ENCODE data around the gene BTD. TPM values are rescaled to one million over a fixed set of nuclear protein-coding genes. Genes with fewer than 3 reads are reported as not detected.

Gene BTD
- polyA plus RNA-seq, 1 donor (not counting 4 experiments of a cell fraction or from before 2014, with no cell fraction given), result 12.0 TPM

DNA sequence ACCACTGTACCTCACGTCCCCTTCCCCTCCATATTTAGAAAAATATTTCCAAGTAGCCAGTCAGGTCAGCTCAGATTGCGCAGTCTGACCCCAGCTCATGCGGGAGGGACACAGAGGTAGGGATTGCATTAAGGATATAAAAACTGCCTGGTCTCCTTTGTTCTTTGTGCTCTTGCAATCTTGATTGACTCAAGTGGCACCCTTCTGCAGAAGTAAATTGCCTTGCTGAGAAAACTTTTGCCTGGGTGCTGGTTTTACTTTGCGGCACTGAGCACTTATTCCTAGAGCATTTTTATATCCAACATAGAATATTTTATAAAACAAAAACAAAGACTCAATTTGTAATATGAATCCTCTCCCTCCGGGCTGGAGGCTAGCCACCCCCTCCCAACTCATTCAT, 54.8 kb downstream of the BTD start:
- Histone ChIP-seq H3K4me1 (ENCODE audit: control insufficient read depth, extremely low read depth, insufficient read depth, low read length) (peaks cover 4% of the 10 kb centered on the region), H2AFZ (ENCODE audit: control insufficient read depth, low read length) (no peak overlapping the region), H3K36me3 (ENCODE audit: control insufficient read depth in 2 of 2, extremely low read depth in 1 of 2, insufficient read depth in 2 of 2, low read length in 2 of 2) (no peaks in the 10 kb centered on the region), H3K9ac (ENCODE audit: control insufficient read depth, extremely low read depth, insufficient read depth, low read length) (no peak overlapping the region), H3K9me3 (ENCODE audit: control insufficient read depth, low read depth, low read length) (peaks cover 9% of the 10 kb centered on the region), H3K9me1 (ENCODE audit: control insufficient read depth, extremely low read depth, insufficient read depth, low read length) (no peaks in the 10 kb centered on the region), H3K4me2 (ENCODE audit: control insufficient read depth, extremely low read depth, insufficient read depth, low read depth, low read length) (no peak overlapping the region), H3K4me3 (ENCODE audit: control insufficient read depth in 2 of 3, extremely low read depth in 1 of 3, insufficient read depth in 2 of 3, low read depth in 1 of 3, low read length in 3 of 3) (no peak overlapping the region), H3K79me2 (ENCODE audit: control insufficient read depth, insufficient read depth, low read length) (no peaks in the 10 kb centered on the region), H4K20me1 (ENCODE audit: control insufficient read depth, extremely low read depth, insufficient read depth, low read length) (no peaks in the 10 kb centered on the region), H3K27ac (ENCODE audit: control insufficient read depth, insufficient read depth, low read length) (no peak overlapping the region), H3K27me3 (ENCODE audit: control insufficient read depth, extremely low read depth, insufficient read depth, low read length) (no peaks in the 10 kb centered on the region)
- no peak for DNase-seq (ENCODE audit: low read depth, low spot score)
- dilution Hi-C loops (cut with MboI; ENCODE audit: extremely low pct_ligation_motif_present, low sequenced_read_pairs), result no loop called here
- FAIRE-seq, result no peak
- TF ChIP-seq EZH2 (IDR thresholded peaks at IDR 0.05; ENCODE audit: low read length), result no peak
- TF ChIP-seq, protein P1, sequence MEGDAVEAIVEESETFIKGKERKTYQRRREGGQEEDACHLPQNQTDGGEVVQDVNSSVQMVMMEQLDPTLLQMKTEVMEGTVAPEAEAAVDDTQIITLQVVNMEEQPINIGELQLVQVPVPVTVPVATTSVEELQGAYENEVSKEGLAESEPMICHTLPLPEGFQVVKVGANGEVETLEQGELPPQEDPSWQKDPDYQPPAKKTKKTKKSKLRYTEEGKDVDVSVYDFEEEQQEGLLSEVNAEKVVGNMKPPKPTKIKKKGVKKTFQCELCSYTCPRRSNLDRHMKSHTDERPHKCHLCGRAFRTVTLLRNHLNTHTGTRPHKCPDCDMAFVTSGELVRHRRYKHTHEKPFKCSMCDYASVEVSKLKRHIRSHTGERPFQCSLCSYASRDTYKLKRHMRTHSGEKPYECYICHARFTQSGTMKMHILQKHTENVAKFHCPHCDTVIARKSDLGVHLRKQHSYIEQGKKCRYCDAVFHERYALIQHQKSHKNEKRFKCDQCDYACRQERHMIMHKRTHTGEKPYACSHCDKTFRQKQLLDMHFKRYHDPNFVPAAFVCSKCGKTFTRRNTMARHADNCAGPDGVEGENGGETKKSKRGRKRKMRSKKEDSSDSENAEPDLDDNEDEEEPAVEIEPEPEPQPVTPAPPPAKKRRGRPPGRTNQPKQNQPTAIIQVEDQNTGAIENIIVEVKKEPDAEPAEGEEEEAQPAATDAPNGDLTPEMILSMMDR (optimal IDR thresholded peaks at IDR 0.05 in 1 of 3, IDR thresholded peaks at IDR 0.05 in 1 of 3, conservative IDR thresholded peaks at IDR 0.05 in 1 of 3; ENCODE audit: extremely low read depth in 1 of 3, insufficient read depth in 2 of 3, low read length in 3 of 3), result no peak

DNA sequence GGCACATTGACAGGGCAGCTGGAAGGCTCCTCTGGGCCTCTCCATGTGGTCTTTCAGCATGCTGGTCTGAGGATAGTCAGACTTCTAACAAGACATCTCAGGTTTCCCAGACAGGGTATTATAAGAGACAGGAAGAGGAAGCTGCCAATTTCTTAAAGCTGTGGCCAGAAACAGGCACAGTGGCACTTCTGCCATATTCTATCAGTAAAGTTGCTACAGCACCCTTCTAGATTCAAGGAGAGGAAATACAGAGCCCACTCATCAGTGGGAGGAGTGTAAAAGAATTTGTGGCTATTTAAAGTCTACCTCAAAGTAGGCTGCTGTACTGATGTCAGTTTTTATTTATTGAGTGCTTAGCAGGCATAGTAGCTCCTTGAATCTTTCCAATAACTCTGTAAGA, 55.5 kb downstream of the BTD start:
- TF ChIP-seq, protein P1 (optimal IDR thresholded peaks at IDR 0.05 in 1 of 3, IDR thresholded peaks at IDR 0.05 in 1 of 3, conservative IDR thresholded peaks at IDR 0.05 in 1 of 3; ENCODE audit: extremely low read depth in 1 of 3, insufficient read depth in 2 of 3, low read length in 3 of 3), result no peak
- TF ChIP-seq EZH2 (IDR thresholded peaks at IDR 0.05; ENCODE audit: low read length), result no peak
- Histone ChIP-seq H3K9me1 (ENCODE audit: control insufficient read depth, extremely low read depth, insufficient read depth, low read length) (no peaks in the 10 kb centered on the region), H3K4me3 (ENCODE audit: control insufficient read depth in 2 of 3, extremely low read depth in 1 of 3, insufficient read depth in 2 of 3, low read depth in 1 of 3, low read length in 3 of 3) (no peak overlapping the region), H4K20me1 (ENCODE audit: control insufficient read depth, extremely low read depth, insufficient read depth, low read length) (no peaks in the 10 kb centered on the region), H3K9me3 (ENCODE audit: control insufficient read depth, low read depth, low read length) (peaks cover 9% of the 10 kb centered on the region), H3K9ac (ENCODE audit: control insufficient read depth, extremely low read depth, insufficient read depth, low read length) (no peak overlapping the region), H3K79me2 (ENCODE audit: control insufficient read depth, insufficient read depth, low read length) (no peaks in the 10 kb centered on the region), H3K27me3 (ENCODE audit: control insufficient read depth, extremely low read depth, insufficient read depth, low read length) (no peaks in the 10 kb centered on the region), H3K36me3 (ENCODE audit: control insufficient read depth in 2 of 2, extremely low read depth in 1 of 2, insufficient read depth in 2 of 2, low read length in 2 of 2) (no peaks in the 10 kb centered on the region), H3K4me1 (ENCODE audit: control insufficient read depth, extremely low read depth, insufficient read depth, low read length) (peaks cover 4% of the 10 kb centered on the region), H2AFZ (ENCODE audit: control insufficient read depth, low read length) (no peak overlapping the region), H3K27ac (ENCODE audit: control insufficient read depth, insufficient read depth, low read length) (no peak overlapping the region), H3K4me2 (ENCODE audit: control insufficient read depth, extremely low read depth, insufficient read depth, low read depth, low read length) (no peak overlapping the region)
- dilution Hi-C loops (cut with MboI; ENCODE audit: extremely low pct_ligation_motif_present, low sequenced_read_pairs), result no loop called here
- DNase-seq (ENCODE audit: low read depth, low spot score), result no peak
- no peak for FAIRE-seq
